ENCODE data around the gene PHLDA3. TPM values are rescaled to one million over a fixed set of nuclear protein-coding genes. Genes with fewer than 3 reads are reported as not detected.
"Not testable (repeated sequence)": the region's sequence is repeated elsewhere in the genome, so short reads cannot be mapped to it uniquely, and the experiment has no call there.

The PHLDA3 gene
- total and polyA plus RNA-seq, 5 donors: 18.1 to 47.4 (median 29.3) TPM

DNA sequence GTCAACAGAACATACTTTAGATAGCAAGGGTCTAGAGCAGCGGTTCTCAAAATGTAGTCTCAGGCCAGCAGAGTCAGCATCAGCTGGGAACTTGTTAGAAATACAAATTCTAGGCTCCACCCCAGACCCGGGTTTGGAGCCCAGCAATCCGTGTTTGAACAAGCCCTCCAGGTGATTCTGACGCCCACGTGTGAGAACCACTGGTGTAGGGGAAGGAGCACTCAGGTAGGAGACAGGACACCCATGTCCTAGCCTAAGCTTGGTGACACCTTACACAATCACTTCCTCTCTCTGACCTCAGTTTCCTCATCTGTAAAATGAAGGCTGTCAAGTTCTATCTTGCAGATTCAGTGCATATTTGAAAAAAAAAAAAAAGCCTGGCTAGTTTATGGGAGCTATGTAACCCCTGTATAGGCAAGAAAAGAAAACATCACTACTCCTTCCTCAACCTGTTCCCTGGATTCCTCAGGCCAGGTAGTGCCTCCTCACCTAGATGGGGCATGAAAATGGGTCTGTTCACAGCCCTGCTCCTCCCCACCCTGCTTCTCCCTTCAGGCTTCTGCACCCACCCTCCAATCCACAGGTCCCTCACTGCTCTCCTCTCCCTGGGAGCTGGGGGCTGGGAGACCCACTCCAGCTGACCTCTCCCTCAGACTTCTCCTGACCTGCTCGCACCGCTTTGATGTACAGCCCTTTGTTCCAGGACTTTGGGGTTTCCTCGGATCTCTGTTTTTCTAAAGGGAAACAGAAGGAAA lies 7.1 kb upstream of the PHLDA3 start:
- Histone ChIP-seq H3K4me3 (ENCODE audit: low read length) (no peak overlapping the region), H3K27ac (ENCODE audit: low read length) (no peak overlapping the region), H3K4me1 (ENCODE audit: control insufficient read depth, insufficient read depth, low read length) (no peaks in the 10 kb centered on the region), H3K27me3 (ENCODE audit: control insufficient read depth, insufficient read depth) (no peaks in the 10 kb centered on the region), H3K9me3 (ENCODE audit: control insufficient read depth, low read length) (no peaks in the 10 kb centered on the region)
- ATAC-seq (no peak), DNase-seq (no peak)
- intact Hi-C loops (cut with DNase I): loop anchor here in 1 of 4 donors (5.0 kb wide), 1 partner anchor 39 kb away; no protein-coding TSS in a partner anchor
- WGBS: 81% methylated on average over 8 of the region's 8 CpGs

DNA sequence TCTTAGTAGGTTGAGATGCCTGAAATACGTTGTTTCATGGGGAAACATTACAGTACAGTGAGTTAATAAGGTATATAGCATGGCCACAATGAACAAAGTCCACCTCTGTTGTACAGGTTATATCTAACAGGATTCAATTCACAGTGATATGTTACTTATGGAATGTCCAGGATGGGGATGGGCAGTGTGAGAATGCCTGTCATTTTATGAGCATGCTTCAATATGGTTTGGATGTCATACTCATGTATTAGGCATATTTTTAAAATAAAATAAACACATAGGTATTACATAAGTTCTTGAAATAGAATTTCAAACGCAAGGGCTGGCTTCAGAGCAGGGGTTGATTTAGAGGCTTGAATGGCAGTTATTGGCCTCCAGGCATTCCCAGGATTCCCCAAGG lies 6.1 kb upstream of the PHLDA3 start:
- Histone ChIP-seq H3K9me3 (ENCODE audit: control insufficient read depth, low read length) (no peaks in the 10 kb centered on the region), H3K27me3 (ENCODE audit: control insufficient read depth, insufficient read depth) (no peaks in the 10 kb centered on the region), H3K4me1 (ENCODE audit: control insufficient read depth, insufficient read depth, low read length) (no peaks in the 10 kb centered on the region), H3K27ac (ENCODE audit: low read length) (no peak overlapping the region), H3K4me3 (ENCODE audit: low read length) (no peak overlapping the region)
- WGBS: 81% methylated on average over 2 of the region's 2 CpGs
- DNase-seq (peak in 1 of 3 donors; percentile 2), ATAC-seq (no peak)
- intact Hi-C loops (cut with DNase I): loop anchor here in 1 of 4 donors (5.0 kb wide), 1 partner anchor 38 kb away; no protein-coding TSS in a partner anchor

DNA sequence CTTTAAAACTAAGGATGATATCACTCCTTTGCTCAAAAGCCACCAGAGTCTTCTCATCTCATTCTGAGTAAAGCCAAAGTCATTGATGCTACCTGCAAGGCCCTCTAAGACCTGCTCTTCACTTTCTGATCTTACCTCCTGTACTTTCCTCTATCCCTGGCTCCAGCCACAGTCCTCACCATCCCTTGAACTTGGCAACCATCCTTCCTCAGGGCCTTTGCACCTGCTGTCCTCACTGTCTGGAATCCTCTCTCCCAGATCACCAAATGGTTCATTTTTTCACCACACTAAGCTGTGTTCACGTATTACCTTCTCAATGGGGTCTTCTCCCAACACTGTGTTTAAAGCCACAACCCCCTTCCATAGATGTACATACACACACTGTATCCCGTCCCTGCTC lies 4.3 kb upstream of the PHLDA3 start:
- 93% methylated on average over 2 of the region's 2 CpGs for WGBS
- Histone ChIP-seq H3K9me3 (ENCODE audit: control insufficient read depth, low read length) (no peaks in the 10 kb centered on the region), H3K27me3 (ENCODE audit: control insufficient read depth, insufficient read depth) (no peaks in the 10 kb centered on the region), H3K27ac (ENCODE audit: low read length) (no peak overlapping the region), H3K4me3 (ENCODE audit: low read length) (no peak overlapping the region), H3K4me1 (ENCODE audit: control insufficient read depth, insufficient read depth, low read length) (no peaks in the 10 kb centered on the region)
- no peak for ATAC-seq
- no peak for DNase-seq
- intact Hi-C loops (cut with DNase I): no loop called here

DNA sequence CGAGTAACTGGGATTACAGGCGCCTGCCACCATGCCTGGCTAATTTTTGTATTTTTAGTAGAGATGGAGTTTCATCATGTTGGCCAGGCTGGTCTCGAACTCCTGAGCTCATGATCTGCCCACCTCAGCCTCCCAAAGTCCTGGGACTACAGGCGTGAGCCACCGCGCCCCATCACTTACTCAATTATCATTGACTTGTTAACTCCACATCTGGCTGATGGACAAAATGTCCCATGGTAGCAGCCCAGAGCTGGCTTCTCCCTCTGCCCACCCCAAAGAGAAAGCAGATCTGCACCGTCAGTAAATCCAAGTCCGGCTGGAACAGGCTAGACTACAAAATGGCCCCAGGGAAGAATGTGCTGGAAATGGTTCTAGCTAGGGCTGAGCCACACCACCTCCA lies 3.3 kb upstream of the PHLDA3 start:
- WGBS: 95% methylated on average over 8 of the region's 8 CpGs
- ATAC-seq; H3K9me3 ChIP-seq (ENCODE audit: control insufficient read depth, low read length); H3K4me3 ChIP-seq (ENCODE audit: low read length); H3K4me1 ChIP-seq (ENCODE audit: control insufficient read depth, insufficient read depth, low read length); H3K27me3 ChIP-seq (ENCODE audit: control insufficient read depth, insufficient read depth); H3K27ac ChIP-seq (ENCODE audit: low read length); intact Hi-C loops (cut with DNase I): not testable (repeated sequence)
- DNase-seq: peak in 1 of 3 donors; percentile 32

DNA sequence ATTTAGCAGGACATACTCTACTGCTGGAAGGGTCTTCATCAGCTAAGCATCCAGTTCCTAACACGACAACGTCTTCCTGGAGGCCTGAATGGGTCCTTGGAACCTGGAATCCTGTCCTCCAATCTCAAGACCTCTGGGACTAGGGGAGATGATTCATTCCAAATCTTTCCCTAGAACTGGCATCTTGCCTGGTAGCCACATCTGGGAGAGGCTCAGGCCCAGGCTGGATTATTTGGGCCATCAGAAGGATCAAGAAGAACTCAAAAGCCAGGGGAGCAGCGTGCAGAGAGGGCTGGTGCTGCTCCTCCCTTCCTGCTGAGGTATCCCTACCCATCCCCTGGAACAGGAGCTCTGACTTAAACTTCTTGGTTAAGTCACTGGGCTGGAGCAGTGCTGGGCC lies 2.8 kb upstream of the PHLDA3 start:
- Histone ChIP-seq H3K4me3 (ENCODE audit: low read length) (no peak overlapping the region), H3K4me1 (ENCODE audit: control insufficient read depth, insufficient read depth, low read length) (peaks cover 1% of the 10 kb centered on the region), H3K9me3 (ENCODE audit: control insufficient read depth, low read length) (no peaks in the 10 kb centered on the region), H3K27me3 (ENCODE audit: control insufficient read depth, insufficient read depth) (no peaks in the 10 kb centered on the region), H3K27ac (ENCODE audit: low read length) (no peak overlapping the region)
- ATAC-seq: peak in 1 of 2 donors; percentile 4
- peak in 1 of 3 donors; percentile 71 for DNase-seq
- WGBS: 63% methylated on average over 3 of the region's 3 CpGs
- intact Hi-C loops (cut with DNase I): no loop called here

DNA sequence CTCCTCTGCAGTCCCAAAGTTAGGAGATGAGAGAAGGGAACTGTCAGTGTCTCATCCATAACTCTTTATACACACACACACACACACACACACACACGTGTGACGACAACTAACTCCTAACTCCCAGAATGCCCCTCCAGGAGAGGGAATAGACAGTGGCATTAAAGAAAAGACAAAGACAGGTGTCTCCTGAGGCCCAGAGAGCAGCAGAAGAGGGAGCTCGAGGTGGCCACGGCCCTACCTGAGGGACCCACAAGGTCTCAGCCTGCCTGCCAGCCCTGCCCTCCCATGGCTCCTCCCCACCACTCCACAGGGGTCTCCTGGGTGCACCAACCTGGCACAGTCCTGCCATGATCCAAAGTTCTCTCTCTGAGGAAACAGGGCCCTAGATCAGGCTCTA lies 1.6 kb upstream of the PHLDA3 start:
- intact Hi-C loops (cut with DNase I): no loop called here
- DNase-seq: peak in 1 of 3 donors; percentile 20
- 64% methylated on average over 4 of the region's 4 CpGs for WGBS
- no peaks in the 10 kb centered on the region for H3K27me3 ChIP-seq (ENCODE audit: control insufficient read depth, insufficient read depth)
- ATAC-seq: no peak
- peaks cover 3% of the 10 kb centered on the region for H3K4me1 ChIP-seq (ENCODE audit: control insufficient read depth, insufficient read depth, low read length)
- no peak overlapping the region for H3K27ac ChIP-seq (ENCODE audit: low read length)
- H3K9me3 ChIP-seq (ENCODE audit: control insufficient read depth, low read length): no peaks in the 10 kb centered on the region
- H3K4me3 ChIP-seq (ENCODE audit: low read length): no peak overlapping the region

DNA sequence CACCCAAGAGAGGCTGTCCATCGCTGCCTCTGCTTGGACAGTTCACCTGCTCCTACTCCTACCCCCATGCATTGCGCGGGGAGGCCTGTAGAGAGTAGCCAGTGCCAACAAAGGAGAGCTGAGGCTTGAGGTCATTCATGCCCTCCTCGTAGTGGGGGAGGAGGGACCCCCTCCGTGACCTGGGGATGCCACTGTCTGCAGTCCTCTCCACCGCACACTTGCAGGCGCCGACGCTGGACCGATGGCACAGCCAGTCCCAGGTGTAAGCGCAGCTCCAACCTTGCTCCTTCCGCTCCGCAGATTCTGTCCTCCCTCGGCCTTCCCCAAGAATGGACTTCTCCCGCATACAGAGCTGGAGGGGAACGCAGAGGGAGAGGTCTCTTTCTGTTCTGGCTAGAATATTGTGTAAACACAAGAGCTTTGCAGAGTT lies 672 bp upstream of the PHLDA3 start:
- intact Hi-C loops (cut with DNase I): no loop called here
- H3K4me1 ChIP-seq (ENCODE audit: control insufficient read depth, insufficient read depth, low read length): peaks cover 3% of the 10 kb centered on the region
- no peaks in the 10 kb centered on the region for H3K9me3 ChIP-seq (ENCODE audit: control insufficient read depth, low read length)
- no peak for ATAC-seq
- H3K27me3 ChIP-seq (ENCODE audit: control insufficient read depth, insufficient read depth): no peaks in the 10 kb centered on the region
- H3K27ac ChIP-seq (ENCODE audit: low read length): peak overlapping the region; percentile 4
- H3K4me3 ChIP-seq (ENCODE audit: low read length): no peak overlapping the region
- DNase-seq: peak in 1 of 3 donors; percentile 50
- WGBS: 55% methylated on average over 16 of the region's 16 CpGs

DNA sequence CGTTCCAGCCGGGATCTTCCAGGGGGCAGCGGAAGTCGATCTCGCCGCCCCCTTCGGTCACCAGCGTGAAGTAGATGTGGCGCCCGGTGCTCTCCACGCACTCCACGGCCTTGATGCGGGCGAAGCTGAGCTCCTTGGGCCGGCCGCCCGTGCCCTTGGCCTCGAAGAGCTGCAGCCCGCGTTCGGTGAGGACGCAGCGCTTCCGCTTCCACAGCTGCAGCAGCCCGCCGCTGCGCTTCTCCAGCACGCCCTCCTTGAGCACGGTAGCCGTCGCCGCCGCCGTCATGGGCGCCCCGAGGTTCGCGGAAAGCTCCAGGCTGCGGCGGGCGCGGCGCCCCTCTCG lies 516 bp downstream of the PHLDA3 start:
- H3K27me3 ChIP-seq (ENCODE audit: control insufficient read depth, insufficient read depth): no peaks in the 10 kb centered on the region
- intact Hi-C loops (cut with DNase I): no loop called here
- ATAC-seq: peak in 1 of 2 donors; percentile 9
- WGBS: 3% methylated on average over 44 of the region's 44 CpGs
- no peaks in the 10 kb centered on the region for H3K9me3 ChIP-seq (ENCODE audit: control insufficient read depth, low read length)
- H3K27ac ChIP-seq (ENCODE audit: low read length): peak overlapping the region; percentile 16
- peak in 2 of 3 donors; percentile 81 to 82 for DNase-seq
- H3K4me3 ChIP-seq (ENCODE audit: low read length): peak overlapping the region; percentile 52
- peaks cover 3% of the 10 kb centered on the region for H3K4me1 ChIP-seq (ENCODE audit: control insufficient read depth, insufficient read depth, low read length)

DNA sequence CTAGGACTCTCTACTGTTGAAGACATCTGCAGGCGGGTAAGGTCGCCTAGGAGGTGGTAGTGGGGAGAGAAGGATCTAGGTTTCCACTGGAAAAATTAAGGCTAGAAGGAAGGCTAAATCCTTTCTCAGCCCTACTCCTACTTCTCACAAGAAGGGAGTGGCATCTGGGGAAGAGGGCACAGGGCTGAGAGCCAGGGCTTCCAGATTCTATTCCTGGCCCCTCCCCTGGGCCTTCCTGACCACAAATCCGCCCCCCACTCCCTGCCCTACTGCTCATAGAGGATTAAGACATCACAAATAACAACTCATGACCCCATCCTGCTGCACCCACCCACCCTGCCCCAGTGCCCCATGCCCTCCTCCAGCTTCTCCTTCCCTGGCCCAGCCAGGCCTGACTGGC lies 2.5 kb downstream of the PHLDA3 start:
- ATAC-seq: no peak
- Histone ChIP-seq H3K27me3 (ENCODE audit: control insufficient read depth, insufficient read depth) (no peaks in the 10 kb centered on the region), H3K4me1 (ENCODE audit: control insufficient read depth, insufficient read depth, low read length) (peaks cover 7% of the 10 kb centered on the region), H3K9me3 (ENCODE audit: control insufficient read depth, low read length) (no peaks in the 10 kb centered on the region), H3K27ac (ENCODE audit: low read length) (peak overlapping the region; percentile 49), H3K4me3 (ENCODE audit: low read length) (peak overlapping the region; percentile 27)
- 80% methylated on average over 3 of the region's 3 CpGs for WGBS
- intact Hi-C loops (cut with DNase I): no loop called here
- peak in 2 of 3 donors; percentile 61 to 77 for DNase-seq

DNA sequence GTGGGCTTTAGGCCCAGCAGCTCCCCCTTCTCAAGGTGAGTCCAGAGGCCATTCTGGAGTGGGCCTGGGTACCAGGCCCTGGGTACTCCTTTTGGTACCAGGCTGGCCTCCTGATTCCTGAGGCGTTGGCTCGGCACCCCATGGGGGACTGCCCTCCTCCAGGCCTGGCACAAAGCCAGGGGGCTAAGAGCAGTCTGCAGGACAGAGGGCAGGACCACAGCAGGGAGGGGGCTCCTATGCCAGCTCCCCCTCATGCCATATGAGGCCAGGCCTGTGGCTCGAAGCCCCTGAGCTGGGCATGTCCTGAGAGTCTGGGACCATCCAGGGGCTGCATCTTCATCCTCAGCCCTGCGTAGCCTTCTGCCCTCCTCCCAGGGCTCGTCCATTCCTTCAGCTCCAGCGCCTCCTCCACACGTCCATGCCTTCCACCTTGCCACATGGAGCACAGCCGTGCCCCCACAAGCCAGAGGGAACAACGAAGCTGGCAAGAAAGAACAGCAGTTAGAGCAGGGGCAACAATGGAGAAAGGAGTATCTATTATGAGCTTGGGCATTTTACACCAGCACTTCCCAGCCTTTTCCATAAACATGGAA lies 3.2 kb downstream of the PHLDA3 start:
- DNase-seq (peak in 1 of 3 donors; percentile 68), ATAC-seq (no peak)
- Histone ChIP-seq H3K27ac (ENCODE audit: low read length) (no peak overlapping the region), H3K9me3 (ENCODE audit: control insufficient read depth, low read length) (no peaks in the 10 kb centered on the region), H3K4me1 (ENCODE audit: control insufficient read depth, insufficient read depth, low read length) (peaks cover 10% of the 10 kb centered on the region), H3K27me3 (ENCODE audit: control insufficient read depth, insufficient read depth) (no peaks in the 10 kb centered on the region), H3K4me3 (ENCODE audit: low read length) (no peak overlapping the region)
- intact Hi-C loops (cut with DNase I): no loop called here
- 88% methylated on average over 9 of the region's 9 CpGs for WGBS

DNA sequence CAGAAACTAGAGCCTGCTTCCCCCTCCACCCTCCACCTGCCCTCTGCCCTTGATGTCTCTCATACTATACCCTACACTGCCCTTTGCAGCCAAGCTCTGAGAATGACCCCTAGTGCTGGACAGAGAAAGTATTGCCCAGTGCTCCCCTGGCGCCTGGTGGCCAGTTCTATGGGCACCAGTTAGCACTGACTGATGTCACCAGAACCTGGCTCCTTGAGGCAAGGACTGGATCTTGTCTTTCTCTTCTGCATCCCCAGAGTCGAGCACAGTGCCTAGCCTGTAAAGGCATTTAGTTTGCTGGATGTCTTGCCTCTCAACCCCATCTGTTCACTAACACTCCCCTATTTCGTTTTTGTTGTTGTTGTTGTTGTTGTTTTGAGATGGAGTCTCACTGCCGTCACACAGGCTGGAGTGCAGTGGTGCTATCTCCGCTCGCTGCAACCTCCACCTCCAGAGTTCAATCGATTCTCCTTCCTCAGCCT lies 5.9 kb downstream of the PHLDA3 start:
- ATAC-seq: peak in 1 of 2 donors; percentile 22
- 77% methylated on average over 7 of the region's 7 CpGs for whole genome bisulfite sequencing
- DNase-seq: no peak
- intact Hi-C loops (cut with DNase I): no loop called here
- no peak overlapping the region for H3K4me3 ChIP-seq (ENCODE audit: low read length)
- H3K9me3 ChIP-seq (ENCODE audit: control insufficient read depth, low read length): no peaks in the 10 kb centered on the region
- no peaks in the 10 kb centered on the region for H3K27me3 ChIP-seq (ENCODE audit: control insufficient read depth, insufficient read depth)
- H3K4me1 ChIP-seq (ENCODE audit: control insufficient read depth, insufficient read depth, low read length): peaks cover 11% of the 10 kb centered on the region
- no peak overlapping the region for H3K27ac ChIP-seq (ENCODE audit: low read length)

All from right cardiac atrium (tissue), 5 donors.